SK-N-SH (cell line): Measurements from ENCODE around the gene WIF1. TPM values are rescaled to one million over a fixed set of nuclear protein-coding genes. Genes with fewer than 3 reads are reported as not detected.
A peak's percentile ranks its signal among the peaks of the same experiment; 100 is the strongest.

Source experiments
- CTCF ChIA-PET: fragments of 300-600, 350-600 bp; formaldehyde crosslinking; extraction: SDS; loops from one replicate; lab custom pipeline; 2021; lab: Yijun Ruan, JAX
- POLR2A ChIA-PET: fragments of 350-600 bp; sonication (Branson Sonifier 250); formaldehyde crosslinking; extraction: SDS; loops from one replicate; lab custom pipeline; 2020; ENCODE audit warnings: antibody characterized with exemption, inconsistent platforms; lab: Yijun Ruan, JAX
- DNase-seq: peaks from one replicate; pipeline ENCODE4 v3.0.0; 2012
- H2AFZ ChIP-seq: fragments of 200-600 bp; sonication (generic); 2 replicates; pipeline ENCODE4 v1.8.1; 2016; ENCODE audit warnings: antibody characterized with exemption, mild to moderate bottlenecking, low read depth
- H3F3A ChIP-seq: fragments of 200-600 bp; sonication (generic); replicated peaks from 2 replicates; pipeline ENCODE3; 2016; ENCODE audit warnings: antibody characterized with exemption, mild to moderate bottlenecking; ENCODE audit not compliant: insufficient read depth
- H3K27ac ChIP-seq, 2 experiments: fragments of 200-500 bp in 1 of 2; fragments of 200-600 bp in 1 of 2; sonication (Bioruptor generic) in 1 of 2; sonication (generic), shearing (Covaris generic) in 1 of 2; 2 replicates each; pipeline versions ENCODE4 v1.5.1 to v1.6.1; 2014 to 2016; ENCODE audit warnings: low read depth in 2 of 2, inconsistent platforms in 1 of 2, low read length in 1 of 2, mild to moderate bottlenecking in 1 of 2, mixed read lengths in 1 of 2
- H3K27me3 ChIP-seq: fragments of 200-600 bp; sonication (generic), shearing (Covaris generic); 2 replicates; pipeline ENCODE4 v1.6.1; 2016; ENCODE audit warnings: mixed run types; ENCODE audit not compliant: insufficient read depth
- H3K36me3 ChIP-seq, 2 experiments: fragments of 200-500 bp in 1 of 2; fragments of 200-600 bp in 1 of 2; sonication (Bioruptor generic) in 1 of 2; sonication (generic) in 1 of 2; replicated peaks in 1 of 2; 2 replicates each; pipeline versions ENCODE3 to v1.5.1; 2014 to 2016; ENCODE audit warnings: low read length in 1 of 2, mild to moderate bottlenecking in 1 of 2; ENCODE audit not compliant: insufficient read depth in 2 of 2, control insufficient read depth in 1 of 2
- H3K4me1 ChIP-seq, 2 experiments: fragments of 200-500 bp in 1 of 2; fragments of 200-600 bp in 1 of 2; sonication (Bioruptor generic) in 1 of 2; sonication (generic), shearing (Covaris generic) in 1 of 2; 2 replicates each; pipeline versions ENCODE4 v1.5.1 to v1.6.1; 2014 to 2016; ENCODE audit warnings: low read depth in 1 of 2, low read length in 1 of 2, mixed run types in 1 of 2; ENCODE audit not compliant: insufficient read depth in 2 of 2, control insufficient read depth in 1 of 2
- H3K4me2 ChIP-seq: fragments of 200-600 bp; sonication (generic), shearing (Covaris generic); 2 replicates; pipeline ENCODE4 v1.6.1; 2017; ENCODE audit warnings: mixed run types
- H3K4me3 ChIP-seq, 2 experiments: fragments of 200-500 bp in 1 of 2; fragments of 200-600 bp in 1 of 2; sonication (Bioruptor generic) in 1 of 2; sonication (generic), shearing (Covaris generic) in 1 of 2; 2 replicates each; pipeline versions ENCODE4 v1.5.1 to v1.8.1; 2014 to 2016; ENCODE audit warnings: low read depth in 2 of 2, inconsistent platforms in 1 of 2, low read length in 1 of 2, mild to moderate bottlenecking in 1 of 2, mixed read lengths in 1 of 2, moderate library complexity in 1 of 2
- H3K79me2 ChIP-seq: fragments of 200-600 bp; sonication (generic); 2 replicates; pipeline ENCODE4 v1.8.1; 2017; ENCODE audit warnings: mild to moderate bottlenecking; ENCODE audit not compliant: insufficient read depth
- H3K9ac ChIP-seq: fragments of 200-600 bp; sonication (generic); 2 replicates; pipeline ENCODE4 v1.6.1; 2017; ENCODE audit warnings: mixed run types
- H3K9me2 ChIP-seq: fragments of 200-600 bp; sonication (generic); 2 replicates; pipeline ENCODE4 v1.6.1; 2017; ENCODE audit warnings: mixed run types
- H3K9me3 ChIP-seq: fragments of 200-600 bp; sonication (generic); 2 replicates; pipeline ENCODE4 v1.6.1; 2017; ENCODE audit warnings: mixed run types, mild to moderate bottlenecking, moderate library complexity
- H4K20me1 ChIP-seq: fragments of 200-600 bp; sonication (generic); 2 replicates; pipeline ENCODE4 v1.6.1; 2017; ENCODE audit warnings: mild to moderate bottlenecking, mixed run types; ENCODE audit not compliant: insufficient read depth
- CHD2 ChIP-seq: fragments of 150-350 bp; IDR thresholded peaks from 2 replicates; pipeline ENCODE4 v1.6.1; 2018; ENCODE audit warnings: low read length; ENCODE audit not compliant: partially characterized antibody
- ELF1 ChIP-seq: IDR thresholded peaks from 2 replicates; pipeline ENCODE4 v1.4.0; 2012
- FOXM1 ChIP-seq: IDR thresholded peaks from 2 replicates; pipeline ENCODE4 v1.4.0; 2012; ENCODE audit warnings: low read depth, mild to moderate bottlenecking
- GABPA ChIP-seq: IDR thresholded peaks from 2 replicates; pipeline ENCODE4 v1.4.0; 2012; ENCODE audit warnings: low read depth, mild to moderate bottlenecking
- MXI1 ChIP-seq: IDR thresholded peaks from 2 replicates; pipeline ENCODE4 v1.6.1; 2012; ENCODE audit warnings: mild to moderate bottlenecking, low read depth, low read length, improper control_type of control experiment
- NFIC ChIP-seq: IDR thresholded peaks from 2 replicates; pipeline ENCODE4 v1.4.0; 2012; ENCODE audit warnings: borderline replicate concordance
- POLR2AphosphoS5 ChIP-seq: IDR thresholded peaks from 2 replicates; pipeline ENCODE4 v1.6.1; 2012; ENCODE audit warnings: low read depth, low read length
- RCOR1 ChIP-seq: fragments of 150-350 bp; IDR thresholded peaks from 2 replicates; pipeline ENCODE4 v1.6.1; 2017; ENCODE audit warnings: antibody characterized with exemption, low read length
- REST ChIP-seq: IDR thresholded peaks from 2 replicates; pipeline ENCODE4 v1.6.1; 2012; ENCODE audit warnings: mild to moderate bottlenecking, low read depth, low read length, moderate library complexity
- RXRA ChIP-seq: IDR thresholded peaks from 2 replicates; pipeline ENCODE4 v1.4.0; 2012; ENCODE audit warnings: low read depth, mild to moderate bottlenecking, borderline replicate concordance
- TAF1 ChIP-seq: IDR thresholded peaks from 2 replicates; pipeline ENCODE4 v1.6.1; 2012; ENCODE audit warnings: low read depth, mild to moderate bottlenecking, low read length, moderate library complexity, borderline replicate concordance
- TCF12 ChIP-seq: IDR thresholded peaks from 2 replicates; pipeline ENCODE4 v1.4.0; 2012
- TEAD4 ChIP-seq: IDR thresholded peaks from 2 replicates; pipeline ENCODE4 v1.4.0; 2012; ENCODE audit warnings: mild to moderate bottlenecking, borderline replicate concordance; ENCODE audit not compliant: insufficient read depth
- USF2 ChIP-seq: fragments of 150-350 bp; IDR thresholded peaks from 2 replicates; pipeline ENCODE4 v1.6.1; 2017; ENCODE audit warnings: antibody characterized with exemption, low read length, low read depth, borderline replicate concordance
- YY1 ChIP-seq: IDR thresholded peaks from 2 replicates; pipeline ENCODE4 v1.4.0; 2012; ENCODE audit warnings: low read depth, mild to moderate bottlenecking
- ZBTB33 ChIP-seq: IDR thresholded peaks from 2 replicates; pipeline ENCODE4 v1.4.0; 2012; ENCODE audit warnings: low read depth, borderline replicate concordance
- WGBS: methylation state at CpG from one replicate; pipeline ENCODE4 v1.1.6; 2017; ENCODE audit warnings: low lambda C conversion rate; 5-methylcytosine and 5-hydroxymethylcytosine counted together
- polyA plus RNA-seq, 3 experiments: library from polyadenylated mRNA; depleted of rRNA; stranded (reverse); fragments of >200 nt; gene quantifications; 2 replicates each; pipeline ENCODE4 v1.2.3, GENCODE V29; 2012

WIF1 gene
- polyA plus RNA-seq, 1 of the 3 experiments (the other 2 are of a cell fraction), result not detected

GRCh38 chr12:65169320-65170208 lies 48.5 kb upstream of the WIF1 start, which contains the start of gene LEMD3 (continued):
- TF ChIP-seq REST (peak; percentile 63; the same call in 1 of the 2 replicates), MXI1 (no peak), GABPA (peak; percentile 77), ZBTB33 (no peak), POLR2AphosphoS5 (peak; percentile 90), ELF1 (peak; percentile 70; the same call in 1 of the 2 replicates), RXRA (no peak)
- TF ChIP-seq, all 33 proteins: peak for 12

GRCh38 chr12:65168681-65169319 lies 47.7 kb upstream of the WIF1 start:
- TF ChIP-seq TCF12 (no peak), USF2 (no peak), FOXM1 (no peak), YY1 (no peak), TAF1 (no peak), NFIC (no peak), CHD2 (no peak), ELF1 (no peak), TEAD4 (no peak), RCOR1 (no peak)
- H3K9me2 ChIP-seq, result no peaks in the 10 kb centered on the region

More at GRCh38 chr12:65168681-65169319, 47.7 kb upstream of the WIF1 start:
- Histone ChIP-seq H3K27me3 (peaks cover 5% of the 10 kb centered on the region; the same call in 1 of the 2 replicates), H3K4me1 (peaks cover 12 to 18% of the 10 kb centered on the region in 2 experiments; a peak in 3 of 4 replicates), H4K20me1 (peaks cover 31% of the 10 kb centered on the region), H3F3A (peaks cover 12% of the 10 kb centered on the region), H3K4me3 (peak overlapping the region; percentile 93 to 94), H3K27ac (peak overlapping the region; percentile 58 to 89; a peak in 2 of 4 replicates), H3K9ac (peak overlapping the region; percentile 94; the same call in 1 of the 2 replicates), H3K36me3 (peaks cover 0 to 4% of the 10 kb centered on the region in 2 experiments), H3K9me3 (no peaks in the 10 kb centered on the region), H3K79me2 (peaks cover 44% of the 10 kb centered on the region), H2AFZ (peak overlapping the region; percentile 100), H3K4me2 (peak overlapping the region; percentile 86)
- DNase-seq, result no peak
- WGBS, result 5% methylated on average over 11 of the region's 11 CpGs
- ChIA-PET POLR2A (interaction anchor here (0.9 to 1.4 kb wide), 3 partner anchors 26 to 64 kb away, joined by 3 to 6 read pairs (median 3); no protein-coding TSS in a partner anchor), CTCF (interaction anchor here (0.8 to 2.2 kb wide), 7 partner anchors 12 to 373 kb away, joined by 3 to 6 read pairs (median 3); no protein-coding TSS in a partner anchor)
